T-helper 1 cell (primary cell): ENCODE data around the gene LZTR1.

ENCODE experiments used
- DNase-seq, 5 donors: peaks; one replicate each; pipeline ENCODE4 v3.0.0-alpha.2; 2012 to 2020

LZTR1 gene

GRCh38 chr22:20980938-20981722, 967 bp upstream of the LZTR1 start:
- DNase-seq = no peak

DNA sequence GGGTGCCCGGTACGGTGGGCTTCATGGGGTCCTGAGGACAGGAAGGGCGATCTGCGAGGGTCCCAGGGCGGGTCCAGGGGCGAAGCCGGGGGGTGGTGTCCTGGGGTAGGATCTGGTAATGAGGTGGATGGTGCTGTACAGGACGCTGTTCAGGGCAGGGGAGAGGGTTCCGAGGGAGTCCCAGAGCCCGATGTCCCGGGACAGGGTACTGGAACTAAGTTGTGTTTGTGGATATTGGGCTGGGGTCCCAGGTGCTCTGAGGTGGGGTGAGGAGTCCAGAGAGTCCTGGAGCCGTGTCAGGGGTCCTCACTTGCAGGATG, 426 bp downstream of the LZTR1 start:
- DNase-seq = no peak

DNA sequence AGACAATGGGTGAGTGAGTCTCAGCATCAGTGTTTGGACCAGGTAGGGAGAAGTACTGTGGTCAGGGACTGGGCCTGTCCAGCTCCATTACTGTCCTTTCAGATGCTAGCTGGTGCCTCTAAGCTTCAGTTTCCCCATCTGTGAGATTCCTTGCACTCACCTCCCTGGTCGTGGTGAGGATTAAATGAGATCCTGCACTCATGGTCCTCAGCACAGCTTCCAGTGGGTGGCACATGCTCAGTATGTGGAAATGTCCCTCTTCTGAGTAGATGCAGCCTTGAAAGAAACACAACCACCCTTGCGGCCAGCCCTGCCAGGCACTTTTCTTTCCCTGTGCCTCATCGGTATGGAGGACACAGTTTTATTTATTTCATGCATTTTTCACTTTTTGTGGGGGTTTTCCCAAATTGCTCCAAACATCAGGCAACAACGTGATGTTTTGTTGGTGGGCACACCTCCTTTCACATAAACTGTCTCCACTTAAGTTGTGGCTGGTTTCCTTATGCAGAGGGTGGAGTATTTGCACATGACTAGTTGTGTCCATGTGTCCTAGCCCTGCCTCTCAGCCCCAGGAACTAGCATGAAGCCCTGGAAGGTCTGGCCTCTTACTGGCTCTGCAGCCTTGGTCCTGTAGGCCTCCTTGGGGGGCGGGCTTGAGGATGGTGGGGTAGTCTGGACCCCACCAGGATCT, 1.1 kb downstream of the LZTR1 start:
- no peak for DNase-seq

DNA sequence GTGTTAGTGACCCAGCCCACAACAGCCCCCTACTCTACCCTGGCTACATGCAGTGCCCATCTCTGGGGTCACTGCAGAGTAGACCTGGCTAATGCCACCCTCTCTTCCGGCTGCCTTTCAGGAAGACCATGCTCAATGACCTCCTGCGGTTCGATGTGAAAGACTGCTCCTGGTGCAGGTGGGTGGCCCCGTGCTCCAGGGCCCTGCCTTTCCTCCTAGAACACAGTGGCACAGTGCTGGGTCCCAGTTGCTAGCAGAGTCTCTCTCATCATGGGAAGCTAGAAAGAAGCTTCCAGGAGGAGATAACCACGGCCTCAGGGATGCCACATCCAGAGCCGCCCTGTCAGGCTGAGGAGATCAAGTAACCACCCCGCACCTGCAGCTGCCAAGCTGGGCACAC, 3.6 kb downstream of the LZTR1 start:
- DNase-seq = no peak

DNA sequence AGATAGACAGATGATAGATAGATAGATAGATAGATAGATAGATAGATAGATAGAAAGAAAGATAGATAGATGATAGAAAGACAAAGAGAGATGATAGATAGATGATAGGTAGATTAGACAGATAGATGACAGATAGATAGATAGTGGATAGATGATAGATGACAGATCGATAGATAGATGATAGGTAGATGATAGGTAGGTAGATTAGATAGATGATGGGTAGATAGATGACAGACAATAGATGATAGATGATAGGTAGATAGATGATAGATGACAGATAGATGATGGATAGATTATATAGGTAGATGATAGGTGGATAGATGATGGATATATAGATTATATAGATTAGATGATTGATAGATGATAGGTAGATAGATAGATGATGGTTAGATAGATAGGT, 4.3 kb downstream of the LZTR1 start:
- no peak for DNase-seq

- DNase-seq = no peak
These were observed 5.3 kb downstream of the LZTR1 start for GRCh38 chr22:20987375-20987774.

- DNase-seq = no peak
These were observed 6.7 kb downstream of the LZTR1 start for GRCh38 chr22:20988573-20989322.

DNA sequence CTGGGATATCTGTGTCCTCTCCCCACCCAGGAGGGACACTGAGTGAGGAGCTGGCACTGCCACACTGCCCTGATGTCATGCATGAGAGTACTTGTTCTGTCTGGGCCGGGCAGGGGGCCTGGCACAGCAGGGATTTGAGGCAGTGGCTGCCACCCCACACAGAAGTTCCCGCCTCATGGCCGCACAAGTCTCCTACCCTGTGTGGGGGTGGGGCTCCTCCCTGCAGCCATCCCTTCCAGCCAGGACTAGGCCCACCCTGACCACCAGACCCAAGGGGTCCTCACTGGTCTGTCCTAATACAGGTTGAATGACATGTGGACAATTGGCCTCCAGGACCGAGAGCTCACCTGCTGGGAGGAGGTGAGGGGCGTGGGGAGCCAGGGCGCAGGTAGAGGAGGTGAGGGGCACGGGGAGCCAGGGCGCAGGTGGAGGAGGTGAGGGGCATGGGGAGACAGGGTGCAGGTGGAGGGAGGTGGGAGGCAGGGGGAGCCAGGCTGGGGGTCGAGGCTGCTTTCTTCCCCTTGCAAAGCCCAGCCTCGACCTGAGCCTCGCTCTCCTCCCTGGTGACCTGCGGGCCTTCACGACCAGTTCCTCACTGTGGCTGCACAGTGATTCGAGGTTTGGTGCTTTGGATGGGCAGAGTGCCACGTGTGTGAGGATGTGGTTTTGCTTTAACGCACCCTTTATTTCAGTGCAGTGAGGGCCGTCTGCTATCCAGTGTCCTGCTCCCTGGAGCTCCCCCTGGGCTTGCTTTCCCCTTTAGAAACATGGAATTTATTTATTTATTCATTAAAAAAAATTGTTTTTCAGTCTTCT, 7.4 kb downstream of the LZTR1 start:
- no peak for DNase-seq

- no peak for DNase-seq
These were observed 8.4 kb downstream of the LZTR1 start for GRCh38 chr22:20990184-20991180.

GRCh38 chr22:20991252-20992055, 9.4 kb downstream of the LZTR1 start:
- DNase-seq = no peak

DNA sequence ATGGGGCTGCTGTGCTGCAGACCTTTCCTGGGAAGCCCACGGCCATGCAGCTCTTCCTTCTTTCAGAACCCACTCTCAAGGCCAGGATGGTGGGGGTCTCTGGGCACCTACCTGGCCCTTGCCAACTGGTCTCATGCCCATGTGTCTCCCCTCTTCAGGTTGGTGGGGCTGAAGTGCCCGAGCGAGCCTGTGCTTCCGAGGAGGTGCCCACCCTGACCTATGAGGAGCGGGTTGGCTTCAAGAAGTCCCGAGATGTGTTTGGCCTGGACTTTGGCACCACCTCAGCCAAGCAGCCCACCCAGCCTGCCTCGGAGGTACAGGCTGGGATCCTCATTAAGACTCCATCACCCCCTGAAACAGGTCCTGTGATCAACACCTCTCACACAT, 10.0 kb downstream of the LZTR1 start:
- DNase-seq = no peak

DNA sequence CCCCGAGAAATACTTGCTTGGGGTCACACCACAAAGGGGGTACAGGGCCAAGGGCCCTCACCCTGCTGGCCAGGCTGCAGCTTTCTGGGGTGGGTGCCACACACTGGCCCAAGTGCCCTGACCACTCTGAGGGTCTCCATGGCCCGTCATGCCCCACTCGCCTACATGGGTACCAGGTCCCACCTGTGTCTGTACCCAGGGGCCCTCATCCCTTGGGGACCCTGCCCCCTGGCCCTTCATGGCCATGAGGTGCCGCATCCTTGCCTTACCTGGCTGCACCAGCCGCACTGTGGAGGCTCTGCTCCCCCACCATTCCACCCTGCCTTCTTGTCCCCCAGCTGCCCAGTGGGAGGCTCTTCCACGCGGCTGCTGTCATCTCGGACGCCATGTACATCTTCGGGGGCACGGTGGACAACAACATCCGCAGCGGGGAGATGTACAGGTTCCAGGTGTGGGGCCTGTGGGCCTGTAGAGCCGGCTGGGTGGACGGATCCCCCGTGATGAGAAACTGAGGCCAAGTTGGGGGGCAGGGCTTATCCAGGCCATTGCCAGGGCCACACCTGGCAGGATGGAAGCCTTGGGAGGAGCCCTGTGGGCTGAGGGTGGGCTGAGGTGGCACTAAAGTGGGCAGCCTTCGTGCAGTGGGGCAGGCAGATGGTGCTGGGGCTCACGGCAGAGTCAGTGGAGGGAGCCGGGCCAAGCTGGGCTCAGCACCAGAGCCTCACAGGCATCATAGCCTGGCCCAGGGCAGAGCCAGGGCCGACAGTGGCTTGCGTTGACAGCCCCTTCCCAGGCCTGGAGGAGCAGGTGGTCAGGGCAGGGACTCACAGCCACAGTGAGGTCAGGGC, 10.6 kb downstream of the LZTR1 start:
- no peak for DNase-seq

DNA sequence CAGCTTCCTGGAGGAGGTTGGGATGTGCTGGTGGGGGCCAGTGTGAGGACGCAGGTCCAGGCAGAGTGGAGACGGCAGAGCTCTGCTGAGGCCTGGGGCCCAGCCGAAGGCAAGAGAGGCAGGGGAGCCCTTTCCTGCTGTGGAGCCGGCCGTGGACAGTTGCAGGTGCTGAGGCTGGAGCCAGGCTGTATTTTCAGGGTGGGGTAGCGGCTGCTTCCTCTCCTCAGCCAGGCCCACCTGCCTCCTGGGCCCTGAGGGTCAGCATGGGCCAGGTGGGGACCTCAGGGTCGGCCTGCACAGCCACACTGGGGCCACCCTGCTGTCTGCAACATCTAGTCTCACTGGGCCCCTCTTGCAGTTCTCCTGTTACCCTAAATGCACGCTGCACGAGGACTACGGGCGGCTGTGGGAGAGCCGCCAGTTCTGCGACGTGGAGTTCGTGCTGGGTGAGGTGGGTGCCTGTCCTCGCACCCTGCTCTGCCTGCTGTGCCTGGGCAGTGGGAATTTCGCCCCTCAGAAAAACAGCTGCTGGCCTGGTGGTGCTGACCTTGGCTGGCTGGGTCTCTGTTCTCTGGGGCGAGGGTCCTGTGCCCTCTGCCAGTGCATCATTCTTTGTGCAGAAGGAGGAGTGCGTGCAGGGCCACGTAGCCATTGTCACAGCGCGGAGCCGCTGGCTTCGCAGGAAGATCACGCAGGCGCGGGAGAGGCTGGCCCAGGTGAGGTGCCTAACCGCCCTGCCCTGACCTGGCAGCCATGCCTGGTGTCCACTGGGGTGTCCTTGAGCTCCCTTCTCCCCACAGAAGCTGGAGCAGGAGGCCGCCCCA, 11.4 kb downstream of the LZTR1 start:
- DNase-seq = no peak

DNA sequence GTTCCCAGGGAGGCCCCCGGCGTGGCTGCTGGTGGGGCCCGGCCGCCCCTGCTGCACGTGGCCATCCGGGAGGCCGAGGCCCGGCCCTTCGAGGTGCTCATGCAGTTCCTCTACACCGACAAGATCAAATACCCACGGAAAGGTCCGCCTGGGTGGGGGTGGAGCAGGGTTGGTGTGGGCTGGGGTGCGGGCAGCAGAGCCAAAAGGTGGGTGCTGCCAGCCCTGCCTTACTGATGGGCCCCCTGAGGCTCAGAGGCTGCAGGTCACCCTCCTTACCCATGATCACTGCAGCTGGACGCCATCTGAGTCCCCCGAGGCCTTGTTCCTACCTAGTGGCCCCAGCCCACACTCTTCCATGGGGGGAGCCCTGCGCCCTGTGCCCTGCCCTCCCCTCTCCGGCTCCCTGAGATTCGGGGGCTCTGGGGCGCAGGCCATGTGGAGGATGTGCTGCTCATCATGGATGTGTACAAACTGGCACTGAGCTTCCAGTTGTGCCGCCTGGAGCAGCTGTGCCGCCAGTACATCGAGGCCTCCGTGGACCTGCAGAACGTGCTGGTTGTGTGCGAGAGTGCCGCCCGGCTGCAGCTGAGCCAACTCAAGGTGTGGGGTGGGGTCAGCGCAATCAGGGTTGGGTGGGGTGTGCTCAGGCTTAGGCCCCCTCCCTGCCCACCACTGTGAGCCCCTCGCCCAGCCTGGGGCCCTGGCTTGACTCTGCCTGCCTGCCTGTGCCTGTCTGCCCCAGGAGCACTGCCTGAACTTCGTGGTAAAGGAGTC, 12.2 kb downstream of the LZTR1 start:
- DNase-seq = no peak

DNA sequence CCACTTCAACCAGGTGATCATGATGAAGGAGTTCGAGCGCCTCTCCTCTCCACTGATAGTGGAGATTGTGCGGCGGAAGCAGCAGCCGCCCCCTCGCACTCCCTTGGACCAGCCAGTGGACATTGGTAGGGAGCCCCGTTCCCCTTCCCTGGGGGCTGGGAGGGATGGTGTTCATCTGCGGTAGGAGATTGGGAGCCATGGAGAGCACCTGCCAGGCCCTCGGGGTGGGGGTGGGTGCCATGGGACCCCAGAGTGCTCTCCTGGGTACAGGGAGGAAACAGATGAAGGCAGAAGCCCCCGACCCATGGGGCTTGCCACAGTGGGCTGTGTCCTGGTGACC, 12.8 kb downstream of the LZTR1 start:
- DNase-seq = no peak

GRCh38 chr22:20995329-20996030, 13.4 kb downstream of the LZTR1 start:
- no peak for DNase-seq

DNA sequence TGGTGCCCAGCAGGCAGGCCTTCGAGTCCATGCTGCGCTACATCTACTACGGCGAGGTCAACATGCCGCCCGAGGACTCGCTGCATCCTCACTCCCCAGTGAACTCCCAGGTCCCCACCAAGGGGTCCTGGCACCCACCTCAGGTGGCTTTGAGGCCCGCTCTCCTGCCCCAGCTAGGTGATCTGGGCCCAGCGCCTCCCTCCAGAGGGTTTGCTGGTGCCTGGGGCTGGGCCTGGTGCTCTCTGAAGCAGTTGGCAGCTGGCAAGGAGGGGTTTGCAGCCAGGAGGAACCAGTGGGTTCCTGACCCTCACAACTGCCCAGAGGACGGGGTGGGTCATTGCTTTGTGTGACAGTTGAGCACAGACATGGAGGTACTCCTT, 13.9 kb downstream of the LZTR1 start:
- DNase-seq = no peak
